Activated T-cell treated with anti-CD3 and anti-CD28 coated beads, Interleukin-2, amount 50 U/mL, for 24 hours (primary cell): Measurements from ENCODE around the gene RNU1-1.
"Not testable (repeated sequence)": the region's sequence is repeated elsewhere in the genome, so short reads cannot be mapped to it uniquely, and the experiment has no call there.

Source experiments
- DNase-seq: peaks from one replicate; pipeline ENCODE4 v3.0.0-alpha.2; 2020
- H3K27ac Mint-ChIP-seq: 2 replicates; pipeline ENCODE4 v1.8.0; 2020; ENCODE audit warnings: mild to moderate bottlenecking, mixed read lengths
- H3K27me3 Mint-ChIP-seq: 2 replicates; pipeline ENCODE4 v1.8.0; 2020; ENCODE audit warnings: mixed read lengths
- H3K36me3 Mint-ChIP-seq: 2 replicates; pipeline ENCODE4 v1.8.0; 2020; ENCODE audit warnings: low read depth, mixed read lengths
- H3K4me1 Mint-ChIP-seq: 2 replicates; pipeline ENCODE4 v1.8.0; 2020; ENCODE audit warnings: low read depth, mixed read lengths
- H3K4me3 Mint-ChIP-seq: 2 replicates; pipeline ENCODE4 v1.8.0; 2020; ENCODE audit warnings: mild to moderate bottlenecking, moderate library complexity, mixed read lengths
- H3K9me3 Mint-ChIP-seq: 2 replicates; pipeline ENCODE4 v1.8.0; 2020; ENCODE audit warnings: mixed read lengths

Gene RNU1-1

GRCh38 chr1:16512624-16513411 is 1.3 kb downstream of the RNU1-1 start:
- DNase-seq: peak; percentile 76
- H3K4me3 Mint-ChIP-seq, H3K9me3 Mint-ChIP-seq, H3K36me3 Mint-ChIP-seq, H3K27me3 Mint-ChIP-seq, H3K27ac Mint-ChIP-seq, H3K4me1 Mint-ChIP-seq: not testable (repeated sequence)

- not testable (repeated sequence) for H3K36me3 Mint-ChIP-seq, H3K27me3 Mint-ChIP-seq, H3K9me3 Mint-ChIP-seq, H3K27ac Mint-ChIP-seq, DNase-seq, H3K4me1 Mint-ChIP-seq, H3K4me3 Mint-ChIP-seq
These were observed 2.2 kb downstream of the RNU1-1 start for GRCh38 chr1:16511926-16512325.

GRCh38 chr1:16508861-16509445 is 5.1 kb downstream of the RNU1-1 start:
- not testable (repeated sequence) for H3K4me3 Mint-ChIP-seq, H3K36me3 Mint-ChIP-seq, H3K27ac Mint-ChIP-seq, H3K9me3 Mint-ChIP-seq, H3K27me3 Mint-ChIP-seq, H3K4me1 Mint-ChIP-seq, DNase-seq

- not testable (repeated sequence) for DNase-seq, H3K9me3 Mint-ChIP-seq, H3K4me3 Mint-ChIP-seq, H3K36me3 Mint-ChIP-seq, H3K4me1 Mint-ChIP-seq, H3K27ac Mint-ChIP-seq, H3K27me3 Mint-ChIP-seq
These were observed 7.5 kb downstream of the RNU1-1 start for GRCh38 chr1:16506364-16507136.

- not testable (repeated sequence) for H3K4me1 Mint-ChIP-seq, DNase-seq, H3K36me3 Mint-ChIP-seq, H3K27me3 Mint-ChIP-seq, H3K27ac Mint-ChIP-seq, H3K9me3 Mint-ChIP-seq, H3K4me3 Mint-ChIP-seq
These were observed 8.2 kb downstream of the RNU1-1 start for GRCh38 chr1:16505870-16506269.

GRCh38 chr1:16503494-16503893 is 10.6 kb downstream of the RNU1-1 start:
- H3K4me1 Mint-ChIP-seq: peaks cover 11% of the 10 kb centered on the region
- no peaks in the 10 kb centered on the region for H3K36me3 Mint-ChIP-seq
- no peak overlapping the region for H3K4me3 Mint-ChIP-seq
- H3K27me3 Mint-ChIP-seq: no peaks in the 10 kb centered on the region
- no peak overlapping the region for H3K27ac Mint-ChIP-seq
- H3K9me3 Mint-ChIP-seq: peaks cover 2% of the 10 kb centered on the region
- no peak for DNase-seq

GRCh38 chr1:16501446-16501845 is 12.6 kb downstream of the RNU1-1 start:
- not testable (repeated sequence) for H3K36me3 Mint-ChIP-seq, H3K9me3 Mint-ChIP-seq, H3K27me3 Mint-ChIP-seq, DNase-seq, H3K27ac Mint-ChIP-seq, H3K4me3 Mint-ChIP-seq
- peaks cover 23% of the 10 kb centered on the region for H3K4me1 Mint-ChIP-seq

- H3K27ac Mint-ChIP-seq: peak overlapping the region; percentile 50
- not testable (repeated sequence) for H3K27me3 Mint-ChIP-seq
These were observed 13.1 kb downstream of the RNU1-1 start for GRCh38 chr1:16500975-16501374.

GRCh38 chr1:16500466-16500865 is 13.6 kb downstream of the RNU1-1 start:
- H3K27me3 Mint-ChIP-seq: not testable (repeated sequence)
- Mint-ChIP-seq H3K4me3 (peak overlapping the region; percentile 79), H3K4me1 (peaks cover 23% of the 10 kb centered on the region)

More at GRCh38 chr1:16500975-16501374, 13.1 kb downstream of the RNU1-1 start:
- DNase-seq, H3K36me3 Mint-ChIP-seq, H3K4me3 Mint-ChIP-seq, H3K9me3 Mint-ChIP-seq: not testable (repeated sequence)
- peaks cover 23% of the 10 kb centered on the region for H3K4me1 Mint-ChIP-seq

GRCh38 chr1:16498573-16499413 is 15.3 kb downstream of the RNU1-1 start:
- DNase-seq: peak; percentile 90
- Mint-ChIP-seq H3K4me3 (peak overlapping the region; percentile 79), H3K27ac (no peak overlapping the region), H3K4me1 (peaks cover 24% of the 10 kb centered on the region), H3K27me3 (no peaks in the 10 kb centered on the region), H3K9me3 (no peaks in the 10 kb centered on the region), H3K36me3 (no peaks in the 10 kb centered on the region)

More at GRCh38 chr1:16500466-16500865, 13.6 kb downstream of the RNU1-1 start:
- not testable (repeated sequence) for DNase-seq, H3K27ac Mint-ChIP-seq, H3K9me3 Mint-ChIP-seq, H3K36me3 Mint-ChIP-seq

GRCh38 chr1:16498047-16498446 is 16.0 kb downstream of the RNU1-1 start:
- Mint-ChIP-seq H3K4me1 (peaks cover 26% of the 10 kb centered on the region), H3K4me3 (peak overlapping the region; percentile 79), H3K27ac (peak overlapping the region; percentile 71)
- not testable (repeated sequence) for H3K36me3 Mint-ChIP-seq, H3K27me3 Mint-ChIP-seq, DNase-seq, H3K9me3 Mint-ChIP-seq

GRCh38 chr1:16497474-16497904 is 16.6 kb downstream of the RNU1-1 start:
- H3K36me3 Mint-ChIP-seq, H3K9me3 Mint-ChIP-seq, H3K27me3 Mint-ChIP-seq: not testable (repeated sequence)
- Mint-ChIP-seq H3K4me3 (peak overlapping the region; percentile 79), H3K27ac (peak overlapping the region; percentile 71), H3K4me1 (peaks cover 28% of the 10 kb centered on the region)
- DNase-seq: peak; percentile 26

GRCh38 chr1:16493731-16494130 is 20.4 kb downstream of the RNU1-1 start:
- H3K27me3 Mint-ChIP-seq, H3K4me3 Mint-ChIP-seq, H3K36me3 Mint-ChIP-seq, DNase-seq, H3K9me3 Mint-ChIP-seq: not testable (repeated sequence)
- peaks cover 18% of the 10 kb centered on the region for H3K4me1 Mint-ChIP-seq
- peak overlapping the region; percentile 28 for H3K27ac Mint-ChIP-seq

GRCh38 chr1:16492937-16493336 is 21.1 kb downstream of the RNU1-1 start:
- Mint-ChIP-seq H3K4me1 (peaks cover 15% of the 10 kb centered on the region), H3K27ac (peak overlapping the region; percentile 22)
- not testable (repeated sequence) for H3K4me3 Mint-ChIP-seq, H3K27me3 Mint-ChIP-seq, H3K36me3 Mint-ChIP-seq, H3K9me3 Mint-ChIP-seq
- peak; percentile 20 for DNase-seq
